ENCODE results near the gene STAC3.

STAC3 gene

GRCh38 chr12:57222286-57223190, 28.4 kb downstream of the STAC3 start:
- no peak for DNase-seq

- DNase-seq = peak; percentile 26
Observed at GRCh38 chr12:57221169-57221917, 29.6 kb downstream of the STAC3 start.

- no peak for DNase-seq
Observed at GRCh38 chr12:57220770-57221168, 30.2 kb downstream of the STAC3 start.

GRCh38 chr12:57219993-57220754, 30.8 kb downstream of the STAC3 start:
- no peak for DNase-seq

GRCh38 chr12:57219205-57219992, 31.6 kb downstream of the STAC3 start:
- no peak for DNase-seq

- DNase-seq = no peak
Observed at GRCh38 chr12:57218030-57218853, 32.7 kb downstream of the STAC3 start.

GRCh38 chr12:57216921-57217879, 33.8 kb downstream of the STAC3 start:
- DNase-seq = no peak

GRCh38 chr12:57216014-57216911, 34.7 kb downstream of the STAC3 start, which contains the start of gene NXPH4:
TSS of gene NXPH4 (plus strand) at chr12:57216794. CDS start at chr12:57216970, 176 bp downstream.
- DNase-seq = peak; percentile 73

- no peak for DNase-seq
Observed at GRCh38 chr12:57215668-57216013, 35.3 kb downstream of the STAC3 start.

- no peak for DNase-seq
Observed at GRCh38 chr12:57215065-57215464, 35.9 kb downstream of the STAC3 start.

- peak; percentile 71 for DNase-seq
Observed at GRCh38 chr12:57214398-57214781, 36.6 kb downstream of the STAC3 start.

GRCh38 chr12:57213763-57214397, 37.1 kb downstream of the STAC3 start:
- DNase-seq = no peak

GRCh38 chr12:57213058-57213715, 37.8 kb downstream of the STAC3 start:
- peak; percentile 84 for DNase-seq

GRCh38 chr12:57212701-57213057, 38.3 kb downstream of the STAC3 start:
- no peak for DNase-seq

- no peak for DNase-seq
Observed at GRCh38 chr12:57211791-57212700, 38.9 kb downstream of the STAC3 start.

GRCh38 chr12:57210926-57211692, 39.9 kb downstream of the STAC3 start:
- DNase-seq = no peak
